T-helper 2 cell treated with Interferon-gamma antibody and Interleukin-4, amounts not matched to agents 100 ng/mL and 5 ng/mL, for 36 hours (primary cell): Measurements from ENCODE around the gene S100Z. TPM values are rescaled to one million over a fixed set of nuclear protein-coding genes. Genes with fewer than 3 reads are reported as not detected.
"Not testable (repeated sequence)": the region's sequence is repeated elsewhere in the genome, so short reads cannot be mapped to it uniquely, and the experiment has no call there.

Experiments
- intact Hi-C: fragments of 100-400 bp; cut with micrococcal nuclease; formaldehyde crosslinking; loops from one replicate; pipeline ENCODE4 v1.15.1; 2023
- total RNA-seq: library from RNA; stranded (reverse); gene quantifications from 2 replicates; pipeline ENCODE4 v1.2.3, GENCODE V29; 2022

Gene S100Z
- total RNA-seq, 1 donor from 2014 or later = 1.7 TPM

DNA sequence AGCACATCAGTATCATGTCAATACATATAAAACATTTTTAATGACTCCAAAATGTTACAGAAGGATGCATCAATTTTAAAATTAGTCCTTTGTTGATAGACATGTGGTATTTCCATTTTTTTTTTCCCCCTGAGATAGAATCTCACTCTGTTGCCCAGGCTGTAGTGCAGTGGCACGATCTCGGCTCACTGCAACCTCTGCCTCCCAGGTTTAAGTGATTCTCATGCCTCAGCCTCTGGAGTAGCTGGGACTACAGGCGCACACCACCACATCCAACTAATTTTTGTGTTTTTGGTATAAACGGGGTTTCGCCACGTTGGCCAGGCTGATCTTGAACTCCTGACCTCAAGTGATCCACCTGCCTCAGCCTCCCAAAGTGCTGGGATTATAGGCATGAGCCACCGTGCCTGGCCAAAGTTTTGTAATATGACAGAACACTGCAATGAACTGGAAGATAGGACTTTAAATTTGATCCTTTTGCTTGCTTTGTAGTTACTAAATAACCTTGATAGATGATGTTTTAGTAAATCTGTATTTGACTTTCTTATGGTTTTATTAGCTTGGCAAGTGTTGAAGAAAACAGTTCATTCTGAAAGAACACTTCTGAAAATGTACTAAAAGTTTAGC lies 27.6 kb upstream of the S100Z start:
- intact Hi-C loops = not testable (repeated sequence)

DNA sequence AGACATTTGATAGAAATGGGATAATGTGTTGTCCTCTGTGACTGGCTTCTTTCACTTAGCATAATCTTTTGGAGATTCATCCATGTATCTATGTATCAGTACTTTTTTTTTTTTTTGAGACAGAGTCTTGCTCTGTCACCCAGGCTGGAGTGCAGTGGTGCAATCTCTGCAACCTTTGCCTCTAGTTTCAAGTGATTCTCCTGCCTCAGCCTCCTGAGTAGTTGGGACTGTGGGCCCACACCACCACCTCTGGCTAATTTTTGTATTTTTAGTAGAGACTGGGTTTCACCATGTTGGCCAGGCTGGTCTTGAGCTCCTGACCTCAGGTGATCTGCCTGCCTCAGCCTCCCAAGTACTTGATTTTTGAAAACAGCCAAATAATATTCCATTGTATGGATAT lies 23.4 kb upstream of the S100Z start:
- intact Hi-C loops = not testable (repeated sequence)

DNA sequence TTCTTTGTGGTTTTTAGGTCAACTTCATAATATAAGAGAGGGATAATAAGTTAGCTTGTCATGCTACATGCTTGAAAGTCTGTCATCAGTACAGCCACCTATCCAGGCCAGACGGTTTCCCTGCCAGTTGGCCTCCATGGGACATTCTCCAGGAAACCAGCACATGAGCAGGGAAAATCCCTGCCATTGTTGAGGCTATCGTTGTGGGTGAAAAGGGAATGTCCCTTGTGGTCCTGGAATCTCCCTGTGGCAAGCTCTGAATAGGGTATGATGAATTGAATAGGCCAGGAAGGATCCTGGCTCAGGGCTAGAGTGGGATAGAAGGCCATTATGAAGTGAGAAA lies 18.7 kb upstream of the S100Z start:
- intact Hi-C loops = no loop called here

GRCh38 chr5:76836181-76836580 lies 13.6 kb upstream of the S100Z start:
- intact Hi-C loops = no loop called here

DNA sequence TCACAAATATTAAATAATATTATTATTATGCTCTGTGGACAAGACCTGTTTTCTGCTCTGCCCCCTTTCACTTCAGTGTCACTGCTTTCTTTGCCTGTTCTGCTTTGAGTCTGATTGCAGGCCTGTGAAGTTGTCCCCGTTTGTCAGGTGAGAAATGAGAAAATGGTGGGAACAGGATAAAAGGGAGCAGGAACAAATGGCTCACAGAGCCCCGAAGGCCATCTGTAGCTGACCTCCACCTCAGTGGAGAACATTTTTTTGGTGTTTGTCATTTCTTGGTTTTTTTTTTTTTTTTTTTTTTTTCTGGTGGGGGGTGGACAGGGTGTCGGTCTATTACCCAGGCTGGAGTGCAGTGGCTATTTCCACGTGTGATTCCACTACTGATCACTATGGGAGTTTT lies 13.2 kb upstream of the S100Z start:
- intact Hi-C loops = no loop called here

DNA sequence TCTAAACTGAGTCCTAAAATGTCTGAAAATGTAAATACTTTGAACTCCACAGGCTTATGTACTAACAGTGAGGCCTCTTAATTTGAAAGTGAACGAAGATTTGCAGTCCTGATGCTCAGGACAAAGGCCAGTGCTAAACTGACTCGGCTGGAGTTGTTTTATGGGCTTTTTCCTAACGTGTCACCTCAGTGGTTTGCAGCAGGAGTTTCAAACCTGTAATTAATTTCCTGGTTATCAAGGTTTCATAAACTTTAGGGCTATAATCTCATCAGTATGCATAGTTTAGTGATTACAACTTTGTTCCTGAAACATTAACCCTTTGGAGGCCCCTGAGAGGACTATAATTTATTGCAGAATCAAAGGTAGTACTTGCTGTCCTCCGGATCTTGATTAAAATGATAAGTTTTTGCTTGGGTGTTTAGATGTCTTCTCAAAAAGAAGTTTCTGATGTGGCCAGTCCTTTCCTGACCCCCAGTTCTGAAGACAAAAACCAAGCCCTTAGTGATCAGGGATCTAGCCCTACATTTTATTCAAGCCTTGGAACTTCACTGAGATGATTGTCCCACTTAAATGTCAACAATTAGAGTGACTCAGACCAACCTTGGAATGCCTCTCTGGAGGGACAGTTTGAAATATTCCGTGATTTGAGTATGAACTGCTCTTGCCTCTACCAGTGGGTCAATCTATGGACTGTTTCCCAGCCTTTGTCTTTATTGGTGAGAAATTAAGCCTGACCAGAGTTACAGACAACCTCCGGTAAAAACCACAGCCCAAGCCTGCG lies 11.1 kb upstream of the S100Z start:
- intact Hi-C loops = no loop called here

- intact Hi-C loops = no loop called here
Measured at GRCh38 chr5:76841361-76841760, 8.5 kb upstream of the S100Z start.

DNA sequence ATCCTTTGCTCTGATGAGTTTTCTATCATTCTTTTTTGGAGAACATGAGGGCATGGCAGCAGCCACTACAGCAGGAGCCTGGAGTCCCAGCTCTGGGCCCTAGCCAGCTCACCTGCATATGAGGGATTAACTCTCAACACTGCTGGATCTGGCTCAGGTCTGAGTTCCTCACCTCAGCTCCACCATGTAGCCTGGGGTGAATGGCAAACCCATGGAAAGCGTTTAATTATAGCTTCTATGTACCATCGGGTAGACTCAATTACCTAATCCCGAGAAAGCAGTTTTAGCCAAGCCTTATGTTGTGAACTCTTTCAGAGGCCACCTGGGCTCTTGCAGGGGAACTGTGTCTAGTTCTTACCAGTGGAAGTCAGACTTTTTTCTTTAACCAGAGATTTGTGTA lies 3.9 kb upstream of the S100Z start:
- intact Hi-C loops = no loop called here

DNA sequence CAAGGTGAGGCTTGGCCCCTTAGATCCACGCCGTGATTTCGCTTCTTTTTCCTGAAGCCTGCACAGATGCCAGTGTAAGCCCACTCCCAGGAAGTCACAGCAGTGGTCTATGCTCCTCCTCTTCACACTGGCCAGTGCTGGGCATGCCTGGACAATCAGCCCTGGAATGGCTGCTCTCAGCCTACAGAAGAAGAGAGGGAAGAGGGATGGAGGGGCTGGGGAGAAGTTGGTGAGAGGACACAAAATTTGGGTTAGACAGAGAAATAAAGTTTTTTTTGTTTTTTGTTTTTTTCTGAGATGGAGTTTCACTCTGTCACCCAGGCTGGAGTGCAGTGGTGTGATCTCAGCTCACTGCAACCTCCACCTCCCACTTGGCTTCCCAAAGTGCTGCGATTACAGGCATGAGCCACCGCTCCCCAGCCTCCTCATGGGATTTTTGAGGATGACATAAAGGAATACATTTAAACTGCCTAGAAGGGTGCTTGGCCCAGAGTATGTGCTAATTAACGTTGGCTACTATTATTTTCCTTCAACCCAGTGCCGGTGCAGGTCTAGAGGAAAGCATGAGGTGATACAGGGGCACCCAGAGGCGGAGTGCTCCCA lies 830 bp downstream of the S100Z start:
- intact Hi-C loops = loop anchor here (10.0 kb wide), 2 partner anchors 136 to 446 kb away; partner anchors contain the start of genes F2R and IQGAP2

DNA sequence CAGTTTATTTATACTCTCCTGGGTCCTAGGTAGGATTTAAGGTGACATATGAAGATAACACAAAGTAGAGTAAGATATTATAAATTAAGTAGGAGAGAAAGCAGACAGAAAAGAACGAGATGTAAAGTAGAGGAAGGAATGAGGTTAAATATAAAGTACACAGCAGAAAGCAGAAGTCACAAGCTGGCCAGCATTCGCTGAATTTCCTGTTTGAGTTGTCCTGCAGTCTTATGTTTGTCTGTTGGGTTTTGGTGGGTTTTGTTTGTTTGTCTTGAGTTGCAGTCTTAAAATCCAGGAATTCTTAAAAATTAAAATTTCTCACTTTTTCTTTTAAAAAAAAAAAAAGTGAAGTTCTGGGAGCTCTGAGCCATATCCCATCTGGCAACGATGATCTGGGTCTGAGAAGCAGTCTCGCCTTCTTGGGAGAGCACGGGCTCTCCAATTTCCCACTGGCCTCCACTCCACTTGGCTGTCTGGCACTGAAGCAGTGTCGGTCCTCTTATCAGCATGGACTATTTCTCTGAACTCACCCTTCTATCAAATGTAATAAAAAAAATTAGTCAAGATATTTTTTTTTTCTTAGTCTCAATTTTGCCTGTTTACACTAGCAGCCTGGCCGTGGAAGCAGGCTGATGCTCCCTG lies 2.0 kb downstream of the S100Z start:
- intact Hi-C loops = loop anchor here (10.0 kb wide), 2 partner anchors 137 to 447 kb away; partner anchors contain the start of genes F2R and IQGAP2

DNA sequence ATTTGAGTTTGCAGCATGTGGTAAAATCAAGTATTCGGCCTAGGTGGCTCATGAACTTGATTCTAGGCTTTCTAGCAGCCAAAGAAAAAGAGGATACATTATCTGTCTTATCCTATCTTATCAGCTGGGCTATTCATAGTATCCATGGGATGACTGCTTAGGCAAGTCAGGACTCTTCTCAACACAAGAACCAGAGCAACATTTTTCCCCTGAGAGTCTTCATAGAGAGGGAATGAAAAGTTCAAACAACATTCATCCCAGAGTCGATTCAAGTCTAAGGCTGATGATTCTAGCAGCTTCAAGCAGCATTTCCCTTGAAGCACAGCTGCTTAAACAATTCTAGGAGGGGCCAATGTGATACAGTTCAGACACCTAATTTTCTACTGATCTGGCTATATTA lies 3.0 kb downstream of the S100Z start:
- intact Hi-C loops = loop anchor here (10.0 kb wide), 2 partner anchors 138 to 448 kb away; partner anchors contain the start of genes F2R and IQGAP2

DNA sequence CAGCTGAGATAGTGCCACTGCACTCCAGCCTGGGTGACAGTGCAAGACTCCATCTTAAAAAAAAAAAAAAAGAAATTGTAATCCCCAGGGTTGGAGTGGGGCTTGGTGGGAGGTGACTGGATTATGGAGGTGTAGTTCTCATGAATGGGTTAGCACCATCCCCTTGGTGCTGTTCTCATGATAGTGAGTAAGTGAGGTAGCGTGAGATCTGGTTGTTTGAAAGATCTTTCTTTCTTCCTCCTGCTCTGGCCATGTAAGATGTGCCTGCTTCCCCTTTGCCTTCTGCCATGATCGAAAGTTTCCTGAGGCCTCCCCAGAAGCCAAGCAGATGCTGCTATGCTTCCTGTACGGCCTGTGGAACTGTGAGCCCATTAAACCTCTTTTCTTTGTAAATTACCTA lies 3.9 kb downstream of the S100Z start:
- intact Hi-C loops = loop anchor here (10.0 kb wide), 2 partner anchors 139 to 449 kb away; partner anchors contain the start of genes F2R and IQGAP2

- intact Hi-C loops = loop anchor here (10.0 kb wide), 2 partner anchors 140 to 450 kb away; partner anchors contain the start of genes F2R and IQGAP2
Measured at GRCh38 chr5:76854644-76855043, 4.8 kb downstream of the S100Z start.

GRCh38 chr5:76855501-76855900 lies 5.7 kb downstream of the S100Z start:
- intact Hi-C loops = loop anchor here (10.0 kb wide), 2 partner anchors 141 to 451 kb away; partner anchors contain the start of genes F2R and IQGAP2

DNA sequence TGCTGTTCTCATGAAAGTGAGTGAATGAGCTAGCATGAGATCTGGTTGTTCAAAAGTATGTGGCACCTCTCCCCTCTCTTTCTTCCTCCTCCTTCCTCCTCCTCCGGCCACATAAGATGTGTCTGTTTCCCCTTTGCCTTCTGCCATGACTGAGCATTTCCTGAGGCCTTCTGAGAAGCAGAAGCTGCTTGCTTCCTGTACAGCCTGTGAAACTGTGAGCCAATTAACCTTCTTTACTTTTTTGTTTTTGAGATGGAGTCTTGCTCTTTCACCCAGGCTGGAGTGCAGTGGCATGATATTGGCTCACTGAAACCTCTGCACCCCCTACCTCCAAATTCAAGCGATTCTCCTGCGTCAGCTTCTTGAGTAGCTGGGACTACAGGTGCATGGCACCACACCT lies 6.1 kb downstream of the S100Z start:
- intact Hi-C loops = loop anchor here (10.0 kb wide), 2 partner anchors 141 to 451 kb away; partner anchors contain the start of genes F2R and IQGAP2

DNA sequence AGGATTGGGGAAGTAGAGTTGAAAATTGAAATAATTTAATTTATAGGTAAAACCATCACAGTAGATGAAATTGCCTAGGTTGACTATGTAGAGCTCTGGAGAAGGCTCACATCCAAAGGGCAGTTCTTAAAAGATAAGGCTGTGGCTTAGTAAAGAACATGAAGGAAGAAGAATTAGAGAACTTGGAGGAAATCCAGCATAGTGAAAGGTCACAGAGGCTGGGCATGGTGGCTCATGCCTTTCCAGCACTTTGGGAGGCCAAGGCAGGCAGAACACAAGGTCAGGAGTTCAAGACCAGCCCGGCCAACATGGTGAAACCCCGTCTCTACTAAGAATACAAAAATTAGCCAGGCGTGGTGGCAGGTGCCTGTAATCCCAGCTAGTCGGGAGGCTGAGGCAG lies 7.0 kb downstream of the S100Z start:
- intact Hi-C loops = loop anchor here (10.0 kb wide), 2 partner anchors 142 to 452 kb away; partner anchors contain the start of genes F2R and IQGAP2

DNA sequence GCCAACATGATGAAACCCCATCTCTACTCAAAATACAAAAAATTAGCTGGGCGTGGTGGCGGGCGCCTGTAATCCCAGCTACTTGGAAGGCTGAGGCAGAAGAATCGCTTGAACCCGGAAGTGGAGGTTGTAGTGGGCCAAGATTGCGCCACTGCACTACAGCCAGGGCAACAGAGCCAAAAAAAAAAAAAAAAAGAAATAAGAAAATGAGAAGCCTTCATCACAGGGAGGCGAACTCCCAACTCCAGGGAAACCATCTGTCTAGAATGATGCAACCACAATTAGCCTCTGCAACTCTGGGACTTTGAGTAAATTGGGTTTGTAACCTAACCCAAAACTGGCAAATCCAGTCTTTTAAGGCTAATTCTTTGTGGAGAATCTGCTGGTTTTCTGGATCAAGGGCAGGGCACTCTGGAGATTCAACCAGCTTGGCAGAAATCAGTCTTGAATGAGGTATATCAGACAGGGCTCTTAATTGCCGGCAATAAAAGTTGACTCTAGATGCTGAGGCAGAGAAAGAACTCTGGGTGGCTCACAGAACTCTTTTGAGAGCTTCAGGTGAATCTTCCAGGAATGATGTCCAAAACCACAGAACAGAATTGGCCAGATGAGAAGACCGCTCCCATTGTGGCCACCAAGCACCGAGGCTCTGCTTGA lies 9.9 kb downstream of the S100Z start:
- intact Hi-C loops = loop anchor here (10.0 kb wide), 2 partner anchors 145 to 455 kb away; partner anchors contain the start of genes F2R and IQGAP2

DNA sequence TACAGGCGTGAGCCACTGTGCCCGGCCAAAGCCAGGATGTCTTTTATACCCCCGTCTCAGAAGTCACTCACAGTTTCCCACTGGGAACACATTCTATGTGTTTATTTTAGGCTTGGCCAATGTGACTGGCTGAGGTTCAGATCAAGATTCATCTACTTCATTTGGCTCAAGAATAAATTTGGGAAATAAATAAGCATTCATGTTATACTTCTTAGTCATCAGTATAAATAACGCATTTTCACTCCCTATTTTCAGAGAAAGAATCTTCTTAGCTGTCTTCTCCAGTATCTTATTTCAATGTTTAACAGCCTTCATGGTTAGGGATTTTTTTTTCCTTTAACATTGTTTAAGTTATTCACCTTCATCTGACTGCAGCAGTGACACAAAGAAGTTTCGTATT lies 11.8 kb downstream of the S100Z start:
- intact Hi-C loops = no loop called here

GRCh38 chr5:76863001-76863400 lies 13.2 kb downstream of the S100Z start:
- intact Hi-C loops = no loop called here

DNA sequence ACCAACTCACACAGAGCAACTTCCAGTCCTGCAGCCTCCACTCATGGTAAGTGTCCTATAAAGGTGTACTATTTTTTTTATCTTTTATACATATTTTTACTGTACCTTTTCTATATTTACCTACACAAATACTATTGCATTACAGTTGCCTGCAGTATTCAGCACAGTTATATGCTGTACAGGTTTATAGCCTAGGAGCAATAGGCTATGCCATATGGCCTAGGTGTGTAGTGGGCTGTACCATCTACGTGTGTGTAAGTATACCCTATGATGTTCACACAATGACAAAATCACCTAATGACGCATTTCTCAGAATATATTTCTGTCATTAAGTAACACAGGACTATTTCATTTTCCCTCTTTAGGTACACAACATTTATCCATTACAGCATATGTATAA lies 16.7 kb downstream of the S100Z start:
- intact Hi-C loops = loop anchor here (5.0 kb wide), 2 partner anchors 166 to 276 kb away; partner anchors contain the start of gene AGGF1

DNA sequence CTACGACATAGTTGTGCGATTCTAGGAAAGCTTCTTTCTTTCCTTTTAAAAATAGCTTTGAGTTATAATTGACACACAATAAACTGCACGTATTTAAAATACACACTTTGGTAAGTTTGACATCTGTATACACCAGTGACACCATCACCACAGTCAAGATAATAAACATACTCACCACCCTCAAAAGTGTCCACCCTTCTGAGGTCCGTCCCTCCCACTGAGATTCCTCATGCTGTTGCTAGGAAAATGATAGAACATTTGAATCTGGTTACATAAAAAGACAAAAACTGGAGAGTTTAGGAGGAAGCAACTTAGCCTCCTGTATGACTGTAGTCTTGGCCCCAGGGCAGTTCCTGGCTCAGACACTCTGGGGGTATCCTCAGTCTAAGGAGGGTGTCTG lies 17.2 kb downstream of the S100Z start:
- intact Hi-C loops = loop anchor here (5.0 kb wide), 2 partner anchors 165 to 275 kb away; partner anchors contain the start of gene AGGF1
